Stimulated activated CD8-positive, alpha-beta memory T cell treated with anti-CD3 and anti-CD28 coated beads, Interleukin-12 subunit alpha, Interleukin-12 subunit beta, amount 100 ng/mL, for 24 hours (primary cell): ENCODE results near the gene PROS1.

Experiments
- DNase-seq: peaks from one replicate; pipeline ENCODE4 v3.0.0-alpha.2; 2020; ENCODE audit errors: extremely low read depth

Gene PROS1

DNA sequence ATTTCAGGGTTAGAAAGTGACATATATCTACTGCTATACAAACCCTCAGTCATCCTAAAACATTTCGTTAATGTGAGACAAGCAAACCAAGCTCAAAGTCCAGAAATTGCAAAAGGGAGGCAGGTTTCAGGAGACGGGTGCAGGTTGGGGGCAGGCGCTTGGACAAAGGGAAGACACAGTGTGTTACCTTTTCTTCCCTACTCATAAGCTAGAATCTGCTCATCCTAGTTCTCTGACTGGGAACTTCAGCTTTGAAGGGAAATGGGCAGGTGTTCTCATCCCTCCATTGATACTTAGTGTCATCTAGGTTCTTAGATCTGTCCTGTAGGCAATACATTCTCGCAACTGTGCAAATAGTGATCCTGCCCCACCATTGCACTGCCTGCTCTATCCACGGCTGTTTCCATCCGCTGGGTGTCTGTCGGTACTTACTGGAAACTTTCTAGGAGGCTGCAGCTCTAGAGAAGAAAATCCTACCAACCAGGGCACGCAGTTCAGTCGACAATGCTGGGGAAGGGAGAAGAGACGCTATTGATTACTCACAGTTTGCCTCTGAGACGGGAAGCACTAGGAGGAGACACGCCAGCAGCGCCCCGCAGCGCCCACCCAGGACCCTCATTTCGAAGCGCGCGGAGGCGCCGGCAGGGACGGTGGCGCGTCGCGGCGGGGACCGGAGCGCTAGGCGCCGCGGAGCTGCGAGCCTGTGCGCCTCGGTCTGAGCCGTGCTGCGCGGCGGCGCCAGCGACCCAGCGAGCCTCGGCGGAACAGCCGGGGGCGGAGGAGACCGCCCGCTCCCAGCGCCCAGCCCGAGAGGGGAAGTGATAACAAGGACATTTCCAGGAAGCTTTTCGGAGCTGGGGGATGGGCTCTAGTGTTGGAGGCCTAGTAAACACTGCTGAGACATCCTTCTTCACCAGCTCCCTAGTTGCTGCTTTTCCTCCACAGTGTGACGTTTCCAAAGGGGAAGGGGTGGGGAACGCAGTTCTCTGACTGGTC lies at the start of gene PROS1:
TSS of gene PROS1 (minus strand) at position 766 of the 996 bp plus-strand sequence. CDS start at position 619, 147 bp downstream.
- no peak for DNase-seq

DNA sequence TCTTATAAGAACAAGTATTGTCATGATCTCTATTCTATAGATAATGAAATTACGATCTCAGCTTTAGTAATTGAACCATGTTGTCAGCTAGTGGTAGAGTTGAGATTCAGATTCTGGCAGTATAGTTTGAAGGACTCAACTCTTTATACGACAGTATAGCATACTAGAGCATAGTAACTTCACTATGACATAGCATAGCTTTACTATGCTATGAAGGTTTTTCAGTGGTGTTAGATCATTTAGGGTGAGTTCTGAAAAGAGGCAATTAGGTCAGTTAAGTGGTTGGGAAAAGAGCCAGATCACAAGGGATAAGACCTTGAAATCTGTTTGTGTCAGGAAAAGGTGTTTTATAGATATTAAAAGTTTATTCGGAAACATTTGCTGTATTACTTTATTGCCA lies 46.6 kb upstream of the PROS1 start:
- no peak for DNase-seq

DNA sequence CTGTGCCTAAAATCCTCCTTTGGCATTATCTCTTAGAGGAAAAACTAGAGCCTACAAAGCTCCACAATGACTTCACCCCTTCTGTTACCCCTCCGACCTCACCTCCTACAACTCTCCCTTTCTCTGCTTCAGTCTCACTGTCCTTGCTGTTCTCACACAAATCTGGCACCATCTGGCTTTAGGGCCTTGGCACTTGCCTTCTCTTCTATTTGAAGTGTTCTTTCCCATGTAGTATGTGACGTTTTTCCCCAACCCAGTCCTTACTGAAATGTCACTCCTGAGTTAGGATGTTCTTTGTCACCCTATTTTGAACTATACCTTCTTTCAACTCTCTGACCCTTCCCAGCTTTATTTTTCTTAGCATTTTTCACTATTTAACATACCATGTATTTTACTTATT lies 46.0 kb upstream of the PROS1 start:
- DNase-seq: no peak

DNA sequence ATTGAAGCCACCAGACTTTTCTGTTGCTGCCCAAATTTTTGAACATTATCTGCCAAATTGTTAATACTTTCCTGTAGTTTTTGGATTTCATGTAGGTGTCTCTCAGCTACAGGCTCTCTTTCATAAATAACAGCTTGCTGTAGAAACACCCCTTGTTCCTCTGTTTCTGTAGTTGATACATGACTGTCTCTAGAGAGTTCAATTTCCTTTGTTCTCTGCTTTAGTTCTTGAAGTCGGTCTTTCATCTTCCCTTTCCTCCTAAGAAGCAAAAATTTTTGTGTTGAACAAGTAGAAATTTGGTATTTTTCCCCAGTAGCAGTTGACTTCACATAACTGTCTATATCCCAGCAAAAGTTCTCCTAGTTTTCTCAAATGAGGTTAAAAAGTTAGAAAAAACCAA lies 41.3 kb upstream of the PROS1 start:
- DNase-seq: no peak

DNA sequence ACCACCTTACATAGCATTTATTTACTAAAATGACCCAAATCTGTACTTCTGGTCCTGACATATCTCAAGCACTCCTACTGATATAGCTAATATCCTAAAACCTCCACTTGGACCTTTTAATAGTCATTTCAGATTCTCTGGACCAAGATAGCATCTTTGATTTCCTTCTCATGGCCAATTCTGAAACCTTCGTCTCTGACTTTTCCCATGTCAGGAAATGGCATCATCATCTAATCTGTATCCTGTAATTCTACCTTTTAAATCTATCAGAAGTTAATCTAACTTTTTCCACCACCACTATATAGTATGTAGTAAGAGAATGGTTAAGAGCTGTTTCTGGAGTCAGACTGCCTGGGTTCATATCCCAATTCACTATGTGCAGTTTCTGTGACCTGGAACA lies 38.5 kb upstream of the PROS1 start:
- DNase-seq: no peak

DNA sequence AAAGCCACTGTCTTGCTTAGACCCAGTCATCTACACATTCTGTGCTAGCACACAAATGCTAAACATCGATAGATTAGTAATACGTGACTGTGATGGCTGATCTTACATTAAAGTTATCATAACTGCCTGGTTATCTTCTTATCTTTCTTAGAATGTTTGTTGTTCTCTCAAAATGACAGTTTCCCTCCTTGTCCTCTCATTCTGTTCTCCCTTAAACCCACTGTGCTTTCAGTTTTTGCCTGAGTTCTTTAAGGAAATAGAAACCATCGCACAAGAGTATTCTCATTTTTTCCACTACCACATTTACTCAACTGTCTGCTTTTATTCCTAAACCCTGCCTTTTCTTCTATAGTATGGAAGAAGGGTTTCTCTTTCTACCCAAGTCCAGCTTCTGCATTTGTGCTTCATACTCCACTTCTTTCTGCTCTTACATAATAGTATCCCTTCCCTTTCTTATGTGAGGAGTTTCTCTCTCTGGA lies 37.6 kb upstream of the PROS1 start:
- DNase-seq: no peak

DNA sequence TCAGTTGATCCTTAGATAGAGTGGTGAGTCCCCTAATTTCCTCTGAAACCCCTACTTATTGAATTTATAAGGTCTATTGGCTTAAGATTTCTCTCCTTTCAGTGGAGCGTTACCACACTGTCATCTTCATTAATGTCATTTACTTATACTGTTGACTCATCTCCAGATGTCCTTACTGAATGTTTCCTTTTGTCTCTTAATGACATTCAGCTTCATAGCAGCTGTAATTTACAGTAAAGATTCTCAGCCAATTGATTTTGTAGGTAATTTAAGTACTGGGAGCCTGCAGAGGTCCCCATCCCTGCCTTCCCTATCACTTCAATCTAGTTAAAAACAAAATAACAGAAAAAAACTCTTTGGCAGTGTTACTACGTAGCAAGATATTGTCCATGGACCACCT lies 35.9 kb upstream of the PROS1 start:
- no peak for DNase-seq

DNA sequence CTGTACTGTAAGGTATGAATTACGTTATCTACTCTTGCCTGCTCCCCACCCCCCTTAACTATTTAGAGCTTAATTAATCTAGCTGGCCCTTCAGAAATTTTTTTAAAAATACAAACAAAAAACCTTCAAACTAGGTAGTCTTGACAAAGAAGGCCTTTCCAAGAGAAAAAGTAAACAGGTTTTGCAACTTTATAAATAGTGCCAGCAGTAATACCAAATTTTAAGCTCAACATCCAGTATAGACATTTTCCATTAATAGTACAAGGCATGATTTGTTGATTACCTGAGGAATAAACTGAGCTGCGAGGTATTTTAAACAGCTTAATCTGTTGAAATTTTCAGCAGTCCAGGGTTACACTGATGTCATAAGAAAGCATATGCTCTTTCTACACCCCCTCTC lies 34.6 kb upstream of the PROS1 start:
- DNase-seq: no peak

DNA sequence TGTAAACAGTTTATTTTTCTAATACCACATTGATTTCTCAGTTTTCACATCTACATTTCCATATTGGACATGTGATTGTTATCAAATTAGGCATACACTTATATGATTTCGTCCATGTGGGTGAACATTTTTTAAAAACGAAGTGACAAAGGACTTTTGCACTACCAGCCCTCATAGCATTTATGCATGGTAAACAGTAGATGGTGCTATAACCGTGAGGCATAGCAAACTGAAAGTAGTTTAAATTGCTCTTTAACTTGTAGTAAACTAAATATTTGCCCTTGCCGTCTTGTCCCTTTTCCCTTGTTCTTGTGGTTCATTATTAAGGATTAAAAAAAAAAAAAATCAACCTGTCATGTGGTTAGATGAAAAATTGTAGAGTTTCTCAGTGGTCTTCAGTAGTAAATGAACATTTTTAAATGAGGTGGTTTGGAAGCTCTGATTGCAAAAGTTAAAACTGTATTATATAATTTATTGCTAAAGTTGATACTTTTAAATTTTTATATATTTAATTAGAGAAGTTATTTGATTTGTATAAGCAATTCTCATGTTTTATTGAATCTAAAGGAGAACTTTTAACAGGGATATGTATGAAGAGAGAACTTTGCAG lies 30.7 kb upstream of the PROS1 start:
- no peak for DNase-seq

DNA sequence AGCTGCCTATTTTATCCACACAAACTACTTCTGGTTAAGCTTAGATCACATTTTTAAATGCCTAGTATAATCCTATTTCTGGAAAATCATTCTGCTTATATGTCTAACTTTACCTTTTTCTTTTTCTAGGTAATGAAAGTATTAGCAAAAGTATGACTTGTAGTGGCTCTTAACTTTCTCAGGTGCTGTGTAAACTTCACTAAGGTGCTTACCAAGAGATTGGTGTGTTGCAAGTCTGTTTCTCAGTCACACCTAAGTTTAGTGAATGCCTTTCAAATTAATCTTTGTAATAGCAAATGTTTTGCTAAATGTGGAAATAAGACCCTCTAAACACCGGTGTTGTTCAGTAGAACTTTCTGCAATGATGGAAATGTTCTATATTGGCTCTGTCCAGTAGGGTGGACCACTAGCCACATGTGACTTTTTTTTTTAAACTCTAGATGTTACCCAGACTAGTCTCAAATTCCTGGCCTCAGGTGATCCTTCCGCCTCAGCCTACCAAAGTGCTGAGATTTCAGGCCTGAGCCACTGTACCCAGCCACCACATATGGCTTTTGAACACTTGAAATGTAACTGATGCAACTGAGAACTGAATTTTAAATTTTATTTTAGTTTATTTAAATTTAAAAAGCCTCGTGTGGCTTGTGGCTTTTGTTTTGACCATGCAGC lies 28.3 kb upstream of the PROS1 start:
- DNase-seq: no peak

DNA sequence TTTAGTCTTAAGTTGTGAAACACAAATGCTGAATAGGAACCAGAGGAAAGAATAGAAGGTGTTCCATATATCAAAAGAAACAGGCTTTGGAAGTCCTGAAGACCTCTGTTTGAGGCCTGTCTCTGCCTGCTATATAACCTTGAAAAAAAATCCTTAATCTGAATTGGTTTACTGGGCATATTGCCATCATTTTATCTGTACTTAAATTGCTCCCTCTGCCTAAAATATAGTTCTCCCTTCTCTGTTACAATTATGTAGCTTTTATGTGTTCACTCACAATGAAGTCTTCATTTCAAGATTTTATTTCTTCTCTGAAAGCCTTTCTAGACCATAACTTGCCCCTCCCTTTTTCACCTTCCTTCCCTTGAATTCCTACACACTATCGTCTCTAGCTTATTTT lies 27.5 kb upstream of the PROS1 start:
- no peak for DNase-seq

DNA sequence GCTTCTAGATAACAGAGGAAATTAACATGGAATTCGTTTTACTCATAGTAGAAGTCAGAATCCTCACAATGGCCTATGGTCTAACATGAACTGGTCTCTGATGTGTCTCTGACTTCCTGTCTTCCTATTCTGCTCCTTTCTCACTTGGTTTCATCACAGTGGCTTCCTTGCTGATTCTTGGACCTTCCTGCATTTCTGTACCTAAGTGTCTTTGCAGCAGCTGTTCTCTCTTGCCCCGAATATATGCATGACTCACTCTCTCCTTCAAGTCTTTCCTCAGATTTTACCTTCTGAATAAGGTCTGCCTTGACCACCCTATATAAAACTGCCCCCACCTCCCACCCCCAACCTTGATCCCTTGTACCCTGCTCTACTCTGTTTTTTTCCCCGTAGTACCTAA lies 20.4 kb upstream of the PROS1 start:
- DNase-seq: no peak

DNA sequence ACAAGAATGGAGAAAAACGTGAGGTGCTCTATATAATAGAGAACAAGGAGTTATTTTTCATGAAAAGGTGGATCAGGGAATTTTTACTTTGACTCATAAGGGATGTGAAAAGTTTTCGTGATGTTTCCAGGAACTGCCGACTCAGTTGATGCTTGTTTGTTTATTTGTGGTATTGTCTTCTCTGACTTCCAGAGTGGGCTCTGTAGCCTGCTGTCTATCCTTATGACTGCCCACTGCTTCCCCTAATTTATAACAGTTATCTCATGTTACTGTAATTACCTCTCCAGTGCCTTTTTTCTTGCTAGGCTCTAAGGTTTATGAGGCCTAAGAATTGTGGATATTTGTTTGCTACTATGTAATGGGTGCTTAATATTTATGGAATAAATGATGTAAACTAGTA lies 18.5 kb upstream of the PROS1 start:
- DNase-seq: no peak

DNA sequence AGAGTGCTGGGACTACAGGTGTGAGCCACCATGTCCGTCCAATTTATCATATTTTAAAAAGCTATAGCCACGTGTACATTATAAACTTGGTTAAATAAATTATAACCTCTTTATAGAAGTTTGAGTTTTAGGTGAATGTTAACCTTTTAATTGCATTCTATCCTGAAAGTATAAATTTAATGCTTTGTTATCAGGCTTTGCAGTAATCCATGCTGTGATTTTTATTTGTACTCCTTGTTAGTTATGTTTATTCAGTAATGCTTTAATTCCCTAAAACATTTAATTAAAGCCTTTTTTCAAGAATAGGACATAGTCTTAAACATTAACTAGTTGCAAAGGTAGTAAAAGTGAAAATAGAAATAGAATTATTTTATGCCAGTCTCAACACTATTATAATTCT lies 17.9 kb upstream of the PROS1 start:
- no peak for DNase-seq

DNA sequence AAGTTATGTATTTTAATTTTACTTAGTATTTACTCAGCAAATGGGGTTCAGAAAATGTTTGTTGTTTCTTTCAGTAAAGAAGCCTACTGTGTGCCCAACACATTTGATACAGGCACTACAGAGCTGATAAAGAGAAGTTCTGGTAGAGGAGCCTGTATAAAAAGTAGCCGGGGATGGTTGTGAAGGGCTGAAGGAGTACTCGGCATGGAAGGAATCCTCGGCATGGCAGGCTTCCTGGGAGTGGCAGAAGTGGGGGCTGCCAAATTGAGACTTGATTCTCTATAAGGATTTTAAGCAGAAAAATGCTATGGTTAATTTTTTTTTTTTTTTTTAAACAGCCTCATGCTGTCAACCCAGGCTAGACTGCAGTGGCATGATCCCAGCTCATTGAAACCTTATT lies 15.5 kb upstream of the PROS1 start:
- DNase-seq: no peak

DNA sequence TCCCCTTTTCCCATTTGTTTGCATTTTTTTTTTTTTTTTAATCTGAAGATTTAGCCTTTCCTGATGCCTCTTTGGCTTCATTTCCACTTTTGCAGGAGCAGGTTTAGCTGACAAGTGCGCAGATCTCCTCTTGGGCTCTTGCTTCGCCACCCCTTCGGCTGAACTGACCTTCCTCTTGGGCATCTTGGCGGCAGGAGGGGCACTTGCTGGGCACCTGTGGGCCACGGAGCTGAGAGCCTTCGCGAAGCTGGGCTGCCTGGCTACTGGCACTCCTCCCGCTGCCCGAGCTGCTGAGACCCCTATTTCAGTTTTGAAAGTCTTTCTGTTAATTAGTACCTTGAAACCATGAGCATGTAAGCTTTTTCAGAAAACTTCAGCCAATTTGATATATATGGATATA lies 15.1 kb upstream of the PROS1 start:
- no peak for DNase-seq

DNA sequence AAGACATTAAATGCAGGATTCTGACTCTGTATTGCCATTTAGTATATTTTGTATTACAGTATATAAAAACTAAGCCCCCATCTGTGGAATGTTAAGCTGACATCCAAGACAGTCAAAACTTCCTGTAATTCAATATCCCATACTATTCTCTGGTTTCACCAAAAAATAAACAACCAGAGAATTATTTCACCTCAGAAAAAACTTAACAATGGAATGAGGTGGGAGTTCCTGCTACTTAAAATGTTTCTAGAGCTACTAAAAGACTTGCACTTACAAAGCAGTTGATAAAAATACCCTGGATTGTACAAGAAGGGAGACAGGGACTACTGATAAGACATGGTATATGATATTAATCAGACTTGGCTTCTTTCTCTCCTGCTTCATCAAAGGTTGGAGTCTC lies 14.6 kb upstream of the PROS1 start:
- DNase-seq: no peak

DNA sequence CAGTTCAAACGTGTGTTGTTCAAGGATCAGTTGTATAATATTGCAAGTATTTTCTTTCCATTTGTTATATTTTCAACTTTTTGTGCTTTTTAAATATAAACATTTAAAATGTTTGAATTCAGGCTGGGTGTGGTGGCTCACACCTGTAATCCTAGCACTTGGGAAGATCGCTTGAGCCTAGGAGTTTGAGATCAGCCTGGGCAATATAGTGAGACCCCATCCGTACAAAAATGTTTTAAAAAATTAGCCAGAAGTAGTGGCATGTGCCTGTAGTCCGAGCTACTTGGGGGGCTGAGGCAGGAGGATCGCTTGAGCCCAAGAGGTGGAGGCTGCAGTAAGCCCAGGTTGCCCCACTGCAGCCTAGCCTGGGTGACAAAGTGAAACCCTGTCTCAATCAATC lies 10.9 kb upstream of the PROS1 start:
- no peak for DNase-seq

DNA sequence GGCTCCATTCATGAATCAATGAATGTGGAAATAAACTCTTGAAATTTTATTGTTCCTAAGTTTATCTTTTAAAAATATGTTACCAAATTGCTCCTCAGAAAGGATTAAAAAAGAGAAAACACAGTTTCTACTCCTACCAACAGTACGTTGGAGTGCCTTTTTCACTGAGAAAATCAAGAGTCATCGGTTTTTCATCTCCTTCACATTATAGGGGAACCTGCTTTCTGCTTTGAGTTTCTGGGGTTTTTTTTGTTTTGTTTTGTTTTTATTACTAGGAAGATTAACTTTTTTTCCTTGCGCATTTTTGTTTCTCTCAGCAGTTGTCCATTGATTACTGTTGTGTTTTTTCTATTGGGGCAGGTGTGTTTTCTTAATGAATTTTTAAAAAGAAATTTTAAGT lies 9.7 kb upstream of the PROS1 start:
- DNase-seq: no peak

DNA sequence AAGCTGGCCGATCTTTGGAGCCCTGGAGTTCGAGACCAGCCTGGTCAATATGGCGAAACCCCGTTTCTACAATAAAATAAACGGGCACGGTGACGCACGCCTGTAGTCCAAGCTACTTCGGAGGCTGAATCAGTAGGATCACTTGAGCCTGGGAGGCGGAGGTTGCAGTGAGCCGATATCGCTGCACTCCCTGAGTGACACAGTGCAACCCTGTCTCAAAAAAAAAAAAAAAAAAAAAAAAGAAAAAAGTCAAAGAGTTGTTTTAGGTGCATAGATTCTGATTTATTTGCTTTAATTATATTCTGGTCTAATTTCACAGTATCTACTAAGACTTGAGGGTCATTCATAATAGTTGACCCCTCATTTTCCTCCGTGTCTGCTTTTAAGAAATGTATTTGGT lies 8.0 kb upstream of the PROS1 start:
- no peak for DNase-seq

DNA sequence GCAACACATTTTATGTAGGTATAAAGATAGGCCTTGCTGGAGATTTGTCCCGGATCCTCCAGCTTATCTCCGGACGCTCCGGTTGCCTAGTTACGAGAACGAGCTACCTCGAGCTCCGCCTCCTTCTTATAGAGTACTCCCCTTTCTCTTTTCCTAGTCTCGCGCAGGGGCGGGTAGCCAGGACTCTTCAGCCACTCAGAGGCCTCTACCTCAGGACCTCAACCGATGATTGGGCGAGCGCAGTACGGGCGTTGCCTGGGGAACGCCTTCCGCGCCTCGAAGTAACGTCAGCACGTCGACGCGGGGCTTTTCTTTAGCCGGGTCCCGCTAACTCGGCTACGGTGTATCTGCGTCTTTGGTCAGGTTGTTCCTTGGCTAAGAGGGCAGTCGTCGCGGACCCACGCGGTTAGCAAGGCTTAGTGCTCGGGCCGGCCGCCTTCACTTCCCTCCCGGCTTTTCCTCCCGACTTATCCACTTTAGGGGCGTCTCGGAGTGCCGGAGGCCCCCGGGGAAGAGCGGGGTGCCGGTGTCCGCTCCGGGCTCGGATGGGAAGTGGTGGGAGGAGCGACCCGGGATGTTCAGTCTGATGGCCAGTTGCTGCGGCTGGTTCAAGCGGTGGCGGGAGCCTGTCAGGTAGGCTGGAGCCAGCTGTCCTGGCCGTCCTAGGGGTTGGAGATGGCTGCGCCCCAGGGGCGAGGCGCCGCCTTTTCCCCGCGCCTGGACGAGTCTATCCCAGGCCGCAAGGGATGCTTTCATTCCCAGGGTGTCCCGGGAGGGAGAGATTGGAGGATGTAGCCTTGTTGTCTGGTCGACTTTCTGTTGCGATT lies 6.4 kb upstream of the PROS1 start, which contains the start of gene ARL13B:
TSS of gene ARL13B (plus strand) at position 306 of the 827 bp plus-strand sequence. CDS start at position 575, 269 bp downstream.
- peak; percentile 85 for DNase-seq

DNA sequence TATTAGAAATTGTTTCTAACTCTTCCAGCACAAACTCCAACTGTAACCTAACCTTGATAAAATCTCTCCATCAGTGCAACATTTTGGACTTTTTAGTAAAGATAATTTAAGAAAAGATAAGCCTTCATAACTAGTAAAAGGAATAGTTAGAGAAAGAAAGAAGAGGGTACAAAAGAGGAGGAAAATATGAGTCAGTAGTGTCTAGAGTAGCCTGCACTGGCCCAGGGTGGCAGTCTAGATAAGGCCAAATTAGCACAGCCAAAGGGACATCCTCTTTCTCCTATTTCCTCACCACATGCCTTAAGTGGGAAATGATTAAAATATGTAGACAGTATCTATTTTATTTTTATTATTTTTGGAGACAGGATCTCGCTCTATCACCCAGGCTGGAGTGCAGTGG lies 3.7 kb downstream of the PROS1 start:
- no peak for DNase-seq
